HCT116 (cell line): ENCODE results near the gene C3orf20.

Experiments
- CBX3 ChIP-seq: IDR thresholded peaks from 2 replicates; pipeline ENCODE4 v1.6.1; 2012; ENCODE audit warnings: low read depth
- EZH2 ChIP-seq: fragments of 200-600 bp; sonication (generic); IDR thresholded peaks from 2 replicates; pipeline ENCODE4 v1.6.1; 2017; ENCODE audit warnings: antibody characterized with exemption, mixed run types
- EZH2phosphoT487 ChIP-seq: fragments of 200-600 bp; IDR thresholded peaks from 2 replicates; pipeline ENCODE4 v1.6.1; 2018; ENCODE audit warnings: antibody characterized with exemption, borderline replicate concordance
- JUND ChIP-seq: IDR thresholded peaks from 2 replicates; pipeline ENCODE4 v1.6.1; 2012
- POLR2A ChIP-seq: IDR thresholded peaks from 2 replicates; pipeline ENCODE4 v1.7.0; 2011; ENCODE audit warnings: borderline replicate concordance; ENCODE audit not compliant: insufficient read depth, insufficient read length; ENCODE audit errors: extremely low read depth
- POLR2AphosphoS5 ChIP-seq: IDR thresholded peaks from 2 replicates; pipeline ENCODE4 v1.6.1; 2011; ENCODE audit warnings: mild to moderate bottlenecking, low read depth, low read length, moderate library complexity
- RAD21 ChIP-seq: IDR thresholded peaks from 2 replicates; pipeline ENCODE4 v1.6.1; 2012; ENCODE audit warnings: low read depth, mild to moderate bottlenecking
- YY1 ChIP-seq: IDR thresholded peaks from 2 replicates; pipeline ENCODE4 v1.6.1; 2011; ENCODE audit warnings: low read length, low read depth, moderate library complexity, mild to moderate bottlenecking; ENCODE audit not compliant: insufficient replicate concordance; ENCODE audit errors: extremely low read depth
- ZNF274 ChIP-seq: fragments of 200-500 bp; sonication (Bioruptor generic); IDR thresholded peaks from 2 replicates; pipeline ENCODE4 v1.6.1; 2014; ENCODE audit warnings: mild to moderate bottlenecking, low read depth, low read length, inconsistent platforms
- TF ChIP-seq, protein P1 (sequence below): IDR thresholded peaks from 2 replicates; pipeline ENCODE4 v1.6.1; 2011; ENCODE audit warnings: mild to moderate bottlenecking, low read length, moderate library complexity; ENCODE audit not compliant: insufficient replicate concordance; ENCODE audit errors: extremely low read depth
- TF ChIP-seq, protein P2 (sequence below), 3 experiments: fragments of 200-600 bp in 1 of 3; sonication (generic) in 1 of 3; IDR thresholded peaks in 2 of 3; conservative IDR thresholded peaks in 1 of 3; 2 replicates each; pipeline ENCODE4 v1.5.1; 2012 to 2017; ENCODE audit warnings: low read depth in 2 of 3, low read length in 2 of 3, antibody characterized with exemption in 1 of 3, borderline replicate concordance in 1 of 3, control low read depth in 1 of 3, mild to moderate bottlenecking in 1 of 3, mixed read lengths in 1 of 3, mixed run types in 1 of 3, moderate library complexity in 1 of 3; ENCODE audit not compliant: insufficient read depth in 1 of 3
- TF ChIP-seq, protein P3 (sequence below): IDR thresholded peaks from 2 replicates; pipeline ENCODE4 v1.6.1; 2012; ENCODE audit warnings: low read depth
- TF ChIP-seq, protein P4 (sequence below): IDR thresholded peaks from 2 replicates; pipeline ENCODE4 v1.6.1; 2012

DNA sequence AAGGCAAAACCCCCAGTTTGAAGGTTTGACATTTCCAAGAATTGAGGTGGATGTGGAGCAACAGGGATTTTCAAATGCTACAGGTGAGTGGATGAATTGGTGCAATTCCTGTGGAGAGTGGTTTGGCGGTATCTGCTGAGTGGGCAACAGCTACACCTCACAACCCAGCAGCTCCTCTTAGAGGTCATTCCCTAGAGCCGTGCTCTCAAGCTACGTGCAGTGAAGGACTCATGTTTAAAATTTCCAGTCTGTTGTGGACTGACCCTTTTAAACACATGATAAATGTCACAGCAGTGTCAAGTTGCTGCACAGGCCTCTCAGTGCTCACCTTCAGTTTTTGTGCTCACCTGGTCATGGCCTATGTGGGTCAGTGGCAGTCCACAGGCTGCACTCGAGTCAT is 9.5 kb downstream of the C3orf20 start:
- TF ChIP-seq, protein P1, sequence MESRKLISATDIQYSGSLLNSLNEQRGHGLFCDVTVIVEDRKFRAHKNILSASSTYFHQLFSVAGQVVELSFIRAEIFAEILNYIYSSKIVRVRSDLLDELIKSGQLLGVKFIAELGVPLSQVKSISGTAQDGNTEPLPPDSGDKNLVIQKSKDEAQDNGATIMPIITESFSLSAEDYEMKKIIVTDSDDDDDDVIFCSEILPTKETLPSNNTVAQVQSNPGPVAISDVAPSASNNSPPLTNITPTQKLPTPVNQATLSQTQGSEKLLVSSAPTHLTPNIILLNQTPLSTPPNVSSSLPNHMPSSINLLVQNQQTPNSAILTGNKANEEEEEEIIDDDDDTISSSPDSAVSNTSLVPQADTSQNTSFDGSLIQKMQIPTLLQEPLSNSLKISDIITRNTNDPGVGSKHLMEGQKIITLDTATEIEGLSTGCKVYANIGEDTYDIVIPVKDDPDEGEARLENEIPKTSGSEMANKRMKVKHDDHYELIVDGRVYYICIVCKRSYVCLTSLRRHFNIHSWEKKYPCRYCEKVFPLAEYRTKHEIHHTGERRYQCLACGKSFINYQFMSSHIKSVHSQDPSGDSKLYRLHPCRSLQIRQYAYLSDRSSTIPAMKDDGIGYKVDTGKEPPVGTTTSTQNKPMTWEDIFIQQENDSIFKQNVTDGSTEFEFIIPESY, result no peak
- TF ChIP-seq EZH2 (no peak), POLR2A (no peak), JUND (no peak), POLR2AphosphoS5 (no peak), YY1 (no peak), ZNF274 (no peak), RAD21 (no peak), CBX3 (no peak), EZH2phosphoT487 (no peak)
- TF ChIP-seq, protein P2, sequence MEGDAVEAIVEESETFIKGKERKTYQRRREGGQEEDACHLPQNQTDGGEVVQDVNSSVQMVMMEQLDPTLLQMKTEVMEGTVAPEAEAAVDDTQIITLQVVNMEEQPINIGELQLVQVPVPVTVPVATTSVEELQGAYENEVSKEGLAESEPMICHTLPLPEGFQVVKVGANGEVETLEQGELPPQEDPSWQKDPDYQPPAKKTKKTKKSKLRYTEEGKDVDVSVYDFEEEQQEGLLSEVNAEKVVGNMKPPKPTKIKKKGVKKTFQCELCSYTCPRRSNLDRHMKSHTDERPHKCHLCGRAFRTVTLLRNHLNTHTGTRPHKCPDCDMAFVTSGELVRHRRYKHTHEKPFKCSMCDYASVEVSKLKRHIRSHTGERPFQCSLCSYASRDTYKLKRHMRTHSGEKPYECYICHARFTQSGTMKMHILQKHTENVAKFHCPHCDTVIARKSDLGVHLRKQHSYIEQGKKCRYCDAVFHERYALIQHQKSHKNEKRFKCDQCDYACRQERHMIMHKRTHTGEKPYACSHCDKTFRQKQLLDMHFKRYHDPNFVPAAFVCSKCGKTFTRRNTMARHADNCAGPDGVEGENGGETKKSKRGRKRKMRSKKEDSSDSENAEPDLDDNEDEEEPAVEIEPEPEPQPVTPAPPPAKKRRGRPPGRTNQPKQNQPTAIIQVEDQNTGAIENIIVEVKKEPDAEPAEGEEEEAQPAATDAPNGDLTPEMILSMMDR (IDR thresholded peaks at IDR 0.05 in 2 of 3, conservative IDR thresholded peaks at IDR 0.05 in 1 of 3; ENCODE audit: borderline replicate concordance in 1 of 3, insufficient read depth in 1 of 3, low read depth in 2 of 3, low read length in 2 of 3), result no peak
- TF ChIP-seq, protein P3, sequence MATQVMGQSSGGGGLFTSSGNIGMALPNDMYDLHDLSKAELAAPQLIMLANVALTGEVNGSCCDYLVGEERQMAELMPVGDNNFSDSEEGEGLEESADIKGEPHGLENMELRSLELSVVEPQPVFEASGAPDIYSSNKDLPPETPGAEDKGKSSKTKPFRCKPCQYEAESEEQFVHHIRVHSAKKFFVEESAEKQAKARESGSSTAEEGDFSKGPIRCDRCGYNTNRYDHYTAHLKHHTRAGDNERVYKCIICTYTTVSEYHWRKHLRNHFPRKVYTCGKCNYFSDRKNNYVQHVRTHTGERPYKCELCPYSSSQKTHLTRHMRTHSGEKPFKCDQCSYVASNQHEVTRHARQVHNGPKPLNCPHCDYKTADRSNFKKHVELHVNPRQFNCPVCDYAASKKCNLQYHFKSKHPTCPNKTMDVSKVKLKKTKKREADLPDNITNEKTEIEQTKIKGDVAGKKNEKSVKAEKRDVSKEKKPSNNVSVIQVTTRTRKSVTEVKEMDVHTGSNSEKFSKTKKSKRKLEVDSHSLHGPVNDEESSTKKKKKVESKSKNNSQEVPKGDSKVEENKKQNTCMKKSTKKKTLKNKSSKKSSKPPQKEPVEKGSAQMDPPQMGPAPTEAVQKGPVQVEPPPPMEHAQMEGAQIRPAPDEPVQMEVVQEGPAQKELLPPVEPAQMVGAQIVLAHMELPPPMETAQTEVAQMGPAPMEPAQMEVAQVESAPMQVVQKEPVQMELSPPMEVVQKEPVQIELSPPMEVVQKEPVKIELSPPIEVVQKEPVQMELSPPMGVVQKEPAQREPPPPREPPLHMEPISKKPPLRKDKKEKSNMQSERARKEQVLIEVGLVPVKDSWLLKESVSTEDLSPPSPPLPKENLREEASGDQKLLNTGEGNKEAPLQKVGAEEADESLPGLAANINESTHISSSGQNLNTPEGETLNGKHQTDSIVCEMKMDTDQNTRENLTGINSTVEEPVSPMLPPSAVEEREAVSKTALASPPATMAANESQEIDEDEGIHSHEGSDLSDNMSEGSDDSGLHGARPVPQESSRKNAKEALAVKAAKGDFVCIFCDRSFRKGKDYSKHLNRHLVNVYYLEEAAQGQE, result no peak
- TF ChIP-seq, protein P4, sequence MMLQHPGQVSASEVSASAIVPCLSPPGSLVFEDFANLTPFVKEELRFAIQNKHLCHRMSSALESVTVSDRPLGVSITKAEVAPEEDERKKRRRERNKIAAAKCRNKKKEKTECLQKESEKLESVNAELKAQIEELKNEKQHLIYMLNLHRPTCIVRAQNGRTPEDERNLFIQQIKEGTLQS, result no peak
